Neural cell (in vitro differentiated cells): Measurements from ENCODE around the gene MYO9A. TPM values are rescaled to one million over a fixed set of nuclear protein-coding genes. Genes with fewer than 3 reads are reported as not detected.

Source experiments
- H2AFZ ChIP-seq: fragments of 200-600, 300-800 bp; sonication (generic), shearing (Covaris generic); 2 replicates; pipeline ENCODE4 v1.6.0; 2014; ENCODE audit warnings: low read depth, mild to moderate bottlenecking, antibody characterized with exemption, low read length, moderate library complexity
- H3F3A ChIP-seq: fragments of 200-600 bp; shearing (Covaris generic); 2 replicates; pipeline ENCODE4 v1.6.1; 2016; ENCODE audit warnings: mild to moderate bottlenecking, moderate library complexity, mixed read lengths, antibody characterized with exemption, low read length; ENCODE audit not compliant: insufficient read depth, poor library complexity, severe bottlenecking
- H3K27ac ChIP-seq: fragments of 200-600, 300-800 bp; sonication (generic), shearing (Covaris generic); 2 replicates; pipeline ENCODE4 v1.5.1; 2014; ENCODE audit warnings: mild to moderate bottlenecking, low read length, moderate library complexity
- H3K27me3 ChIP-seq: fragments of 300-800, 200-600 bp; sonication (generic), shearing (Covaris generic); 2 replicates; pipeline ENCODE4 v1.6.0; 2014; ENCODE audit warnings: mild to moderate bottlenecking, low read depth, low read length, moderate library complexity; ENCODE audit not compliant: insufficient read depth
- H3K36me3 ChIP-seq: fragments of 300-800, 200-600 bp; sonication (generic), shearing (Covaris generic); 2 replicates; pipeline ENCODE4 v1.5.1; 2014; ENCODE audit warnings: mild to moderate bottlenecking, antibody characterized with exemption, low read length, moderate library complexity; ENCODE audit not compliant: insufficient read depth
- H3K4me2 ChIP-seq: fragments of 300-800, 200-600 bp; sonication (generic), shearing (Covaris generic); 2 replicates; pipeline ENCODE4 v1.6.0; 2014; ENCODE audit warnings: mild to moderate bottlenecking, low read length
- H3K4me3 ChIP-seq: fragments of 300-800, 200-600 bp; sonication (generic), shearing (Covaris generic); 2 replicates; pipeline ENCODE4 v1.5.1; 2014; ENCODE audit warnings: mild to moderate bottlenecking, low read length, moderate library complexity
- H3K79me2 ChIP-seq: fragments of 200-600 bp; shearing (Covaris generic); replicated peaks from 2 replicates; pipeline ENCODE4 v1.6.0; 2014; ENCODE audit warnings: mild to moderate bottlenecking, low read length, moderate library complexity; ENCODE audit not compliant: insufficient read depth
- H3K9ac ChIP-seq: fragments of 300-800, 200-600 bp; sonication (generic), shearing (Covaris generic); 2 replicates; pipeline ENCODE4 v1.6.1; 2016; ENCODE audit warnings: mild to moderate bottlenecking, low read length, mixed read lengths
- H3K9me2 ChIP-seq: fragments of 200-600 bp; shearing (Covaris generic); 2 replicates; pipeline ENCODE4 v1.6.1; 2016; ENCODE audit warnings: mild to moderate bottlenecking, low read length, mixed read lengths; ENCODE audit not compliant: insufficient read depth
- H3K9me3 ChIP-seq: fragments of 200-600, 300-800 bp; sonication (generic), shearing (Covaris generic); 2 replicates; pipeline ENCODE4 v1.6.1; 2016; ENCODE audit warnings: mild to moderate bottlenecking, mixed run types, low read length, moderate library complexity, mixed read lengths
- H4K20me1 ChIP-seq: fragments of 200-600 bp; shearing (Covaris generic); 2 replicates; pipeline ENCODE4 v1.6.1; 2016; ENCODE audit warnings: mild to moderate bottlenecking, mixed run types; ENCODE audit not compliant: insufficient read depth
- CTCF ChIP-seq: fragments of 450-650 bp; IDR thresholded peaks from 2 replicates; pipeline ENCODE4 v1.5.1; 2014; ENCODE audit warnings: antibody characterized with exemption, mild to moderate bottlenecking, moderate library complexity; ENCODE audit not compliant: poor library complexity, severe bottlenecking
- EP300 ChIP-seq: fragments of 450-650 bp; conservative IDR thresholded peaks from 2 replicates; pipeline ENCODE4 v1.6.1; 2014; ENCODE audit warnings: antibody characterized with exemption, mild to moderate bottlenecking, moderate library complexity; ENCODE audit not compliant: poor library complexity, severe bottlenecking
- EZH2 ChIP-seq: fragments of 200-600, 300-800 bp; shearing (Covaris generic), sonication (generic); IDR thresholded peaks from 2 replicates; pipeline ENCODE4 v1.6.1; 2014; ENCODE audit warnings: antibody characterized with exemption, low read length, borderline replicate concordance, mild to moderate bottlenecking; ENCODE audit not compliant: insufficient read depth, poor library complexity, severe bottlenecking
- MXI1 ChIP-seq: fragments of 450-650 bp; conservative IDR thresholded peaks from 2 replicates; pipeline ENCODE4 v1.6.1; 2014; ENCODE audit warnings: antibody characterized with exemption, mild to moderate bottlenecking; ENCODE audit not compliant: poor library complexity, severe bottlenecking
- POLR2AphosphoS5 ChIP-seq: IDR thresholded peaks from 2 replicates; pipeline ENCODE4 v1.6.1; 2012
- RAD21 ChIP-seq: fragments of 450-650 bp; conservative IDR thresholded peaks from 2 replicates; pipeline ENCODE4 v1.6.1; 2014; ENCODE audit warnings: antibody characterized with exemption, mild to moderate bottlenecking, moderate library complexity
- SMC3 ChIP-seq: fragments of 450-650 bp; conservative IDR thresholded peaks from 2 replicates; pipeline ENCODE4 v1.6.1; 2014; ENCODE audit warnings: antibody characterized with exemption, mild to moderate bottlenecking, moderate library complexity; ENCODE audit not compliant: poor library complexity
- polyA plus RNA-seq: library from polyadenylated mRNA; depleted of rRNA; stranded (reverse); fragments of >200 nt; gene quantifications from 2 replicates; pipeline ENCODE4 v1.2.3, GENCODE V29; 2014

Gene MYO9A
- polyA plus RNA-seq, 1 donor from 2014 or later: 22.7 TPM

- H2AFZ ChIP-seq: no peak overlapping the region
- no peak overlapping the region for H3K9ac ChIP-seq
- no peaks in the 10 kb centered on the region for H4K20me1 ChIP-seq
- no peak overlapping the region for H3K4me2 ChIP-seq
- no peaks in the 10 kb centered on the region for H3K27me3 ChIP-seq
- no peaks in the 10 kb centered on the region for H3K79me2 ChIP-seq
- H3F3A ChIP-seq: no peaks in the 10 kb centered on the region
- no peak overlapping the region for H3K4me3 ChIP-seq
- H3K9me3 ChIP-seq: no peaks in the 10 kb centered on the region
- TF ChIP-seq MXI1 (no peak), CTCF (peak; percentile 63), POLR2AphosphoS5 (no peak), EZH2 (no peak), SMC3 (peak; percentile 53), RAD21 (peak; percentile 27), EP300 (no peak)
- no peaks in the 10 kb centered on the region for H3K36me3 ChIP-seq
- H3K27ac ChIP-seq: no peak overlapping the region
- no peaks in the 10 kb centered on the region for H3K9me2 ChIP-seq
Measured at GRCh38 chr15:71780115-71780976, 337.6 kb downstream of the MYO9A start.

GRCh38 chr15:71779073-71779797 lies 338.7 kb downstream of the MYO9A start:
- Histone ChIP-seq H3K4me2 (no peak overlapping the region), H2AFZ (no peak overlapping the region), H3K36me3 (no peaks in the 10 kb centered on the region), H4K20me1 (no peaks in the 10 kb centered on the region), H3K79me2 (no peaks in the 10 kb centered on the region), H3K27ac (no peak overlapping the region), H3K9me2 (no peaks in the 10 kb centered on the region), H3K4me3 (no peak overlapping the region), H3K9ac (no peak overlapping the region), H3F3A (no peaks in the 10 kb centered on the region), H3K27me3 (no peaks in the 10 kb centered on the region), H3K9me3 (no peaks in the 10 kb centered on the region)
- no peak for TF ChIP-seq MXI1
- no peak for TF ChIP-seq CTCF
